ENCODE data around the gene COL5A3. TPM values are rescaled to one million over a fixed set of nuclear protein-coding genes. Genes with fewer than 3 reads are reported as not detected.

Gene COL5A3
- total and polyA plus RNA-seq, 2 experiments from 2014 or later = 1.0 to 1.2 TPM

DNA sequence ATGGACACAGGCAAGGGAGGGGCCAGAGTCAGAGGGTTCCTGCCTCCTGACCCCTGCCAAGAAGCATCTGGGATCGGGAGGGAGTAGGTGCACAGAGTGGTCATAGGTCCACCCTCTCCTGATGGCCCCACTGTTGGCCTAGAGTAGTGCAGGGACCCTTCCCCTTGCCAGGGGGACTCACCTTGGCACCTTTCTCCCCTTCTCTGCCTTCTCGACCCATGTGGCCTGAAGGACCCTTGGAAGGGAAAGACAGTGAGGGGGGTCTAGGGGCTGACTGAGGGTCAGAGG is 40.7 kb downstream of the COL5A3 start:
- Mint-ChIP-seq H3K9me3 (no peaks in the 10 kb centered on the region; the same call in 1 of the 3 replicates), H3K36me3 (ENCODE audit: low read depth) (no peaks in the 10 kb centered on the region; the same call in 2 of the 3 replicates), H3K4me3 (no peak overlapping the region), H3K27me3 (ENCODE audit: insufficient read depth, low read depth, poor library complexity) (peaks cover 16% of the 10 kb centered on the region), H3K27ac (no peak overlapping the region), H3K4me1 (peaks cover 8% of the 10 kb centered on the region)
- H3K27ac ChIP-seq (ENCODE audit: low read depth) = no peak overlapping the region
- no peaks in the 10 kb centered on the region for H3K79me2 ChIP-seq (replicated peaks; ENCODE audit: insufficient read depth)
- no peak overlapping the region for H3K4me2 ChIP-seq
- DNase-seq (ENCODE audit: low spot score) = no peak
- H3K9me2 ChIP-seq (ENCODE audit: insufficient read depth) = no peaks in the 10 kb centered on the region
- TF ChIP-seq, protein P1, sequence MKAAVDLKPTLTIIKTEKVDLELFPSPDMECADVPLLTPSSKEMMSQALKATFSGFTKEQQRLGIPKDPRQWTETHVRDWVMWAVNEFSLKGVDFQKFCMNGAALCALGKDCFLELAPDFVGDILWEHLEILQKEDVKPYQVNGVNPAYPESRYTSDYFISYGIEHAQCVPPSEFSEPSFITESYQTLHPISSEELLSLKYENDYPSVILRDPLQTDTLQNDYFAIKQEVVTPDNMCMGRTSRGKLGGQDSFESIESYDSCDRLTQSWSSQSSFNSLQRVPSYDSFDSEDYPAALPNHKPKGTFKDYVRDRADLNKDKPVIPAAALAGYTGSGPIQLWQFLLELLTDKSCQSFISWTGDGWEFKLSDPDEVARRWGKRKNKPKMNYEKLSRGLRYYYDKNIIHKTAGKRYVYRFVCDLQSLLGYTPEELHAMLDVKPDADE (IDR thresholded peaks at IDR 0.05) = no peak
- TF ChIP-seq EZH2phosphoT487 (IDR thresholded peaks at IDR 0.05; ENCODE audit: unreplicated experiment) (no peak), JUNB (IDR thresholded peaks at IDR 0.05; ENCODE audit: unreplicated experiment) (no peak), REST (IDR thresholded peaks at IDR 0.05; ENCODE audit: unreplicated experiment) (no peak), NANOG (IDR thresholded peaks at IDR 0.05; ENCODE audit: borderline replicate concordance) (no peak), ZNF331 (CRISPR knock-in tag; IDR thresholded peaks at IDR 0.05; ENCODE audit: low read depth) (no peak), EZH2 (IDR thresholded peaks at IDR 0.05; ENCODE audit: low read depth, unreplicated experiment) (no peak), CREB1 (CRISPR knock-in tag; IDR thresholded peaks at IDR 0.05; ENCODE audit: low read depth) (no peak), POLR2AphosphoS5 (IDR thresholded peaks at IDR 0.05; ENCODE audit: low read depth) (no peak), ZNF114 (CRISPR knock-in tag; IDR thresholded peaks at IDR 0.05) (no peak)
- TF ChIP-seq, protein P2, sequence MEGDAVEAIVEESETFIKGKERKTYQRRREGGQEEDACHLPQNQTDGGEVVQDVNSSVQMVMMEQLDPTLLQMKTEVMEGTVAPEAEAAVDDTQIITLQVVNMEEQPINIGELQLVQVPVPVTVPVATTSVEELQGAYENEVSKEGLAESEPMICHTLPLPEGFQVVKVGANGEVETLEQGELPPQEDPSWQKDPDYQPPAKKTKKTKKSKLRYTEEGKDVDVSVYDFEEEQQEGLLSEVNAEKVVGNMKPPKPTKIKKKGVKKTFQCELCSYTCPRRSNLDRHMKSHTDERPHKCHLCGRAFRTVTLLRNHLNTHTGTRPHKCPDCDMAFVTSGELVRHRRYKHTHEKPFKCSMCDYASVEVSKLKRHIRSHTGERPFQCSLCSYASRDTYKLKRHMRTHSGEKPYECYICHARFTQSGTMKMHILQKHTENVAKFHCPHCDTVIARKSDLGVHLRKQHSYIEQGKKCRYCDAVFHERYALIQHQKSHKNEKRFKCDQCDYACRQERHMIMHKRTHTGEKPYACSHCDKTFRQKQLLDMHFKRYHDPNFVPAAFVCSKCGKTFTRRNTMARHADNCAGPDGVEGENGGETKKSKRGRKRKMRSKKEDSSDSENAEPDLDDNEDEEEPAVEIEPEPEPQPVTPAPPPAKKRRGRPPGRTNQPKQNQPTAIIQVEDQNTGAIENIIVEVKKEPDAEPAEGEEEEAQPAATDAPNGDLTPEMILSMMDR (conservative IDR thresholded peaks at IDR 0.05; ENCODE audit: low read depth in 2 of 2) = no peak
- TF ChIP-seq, protein P3, sequence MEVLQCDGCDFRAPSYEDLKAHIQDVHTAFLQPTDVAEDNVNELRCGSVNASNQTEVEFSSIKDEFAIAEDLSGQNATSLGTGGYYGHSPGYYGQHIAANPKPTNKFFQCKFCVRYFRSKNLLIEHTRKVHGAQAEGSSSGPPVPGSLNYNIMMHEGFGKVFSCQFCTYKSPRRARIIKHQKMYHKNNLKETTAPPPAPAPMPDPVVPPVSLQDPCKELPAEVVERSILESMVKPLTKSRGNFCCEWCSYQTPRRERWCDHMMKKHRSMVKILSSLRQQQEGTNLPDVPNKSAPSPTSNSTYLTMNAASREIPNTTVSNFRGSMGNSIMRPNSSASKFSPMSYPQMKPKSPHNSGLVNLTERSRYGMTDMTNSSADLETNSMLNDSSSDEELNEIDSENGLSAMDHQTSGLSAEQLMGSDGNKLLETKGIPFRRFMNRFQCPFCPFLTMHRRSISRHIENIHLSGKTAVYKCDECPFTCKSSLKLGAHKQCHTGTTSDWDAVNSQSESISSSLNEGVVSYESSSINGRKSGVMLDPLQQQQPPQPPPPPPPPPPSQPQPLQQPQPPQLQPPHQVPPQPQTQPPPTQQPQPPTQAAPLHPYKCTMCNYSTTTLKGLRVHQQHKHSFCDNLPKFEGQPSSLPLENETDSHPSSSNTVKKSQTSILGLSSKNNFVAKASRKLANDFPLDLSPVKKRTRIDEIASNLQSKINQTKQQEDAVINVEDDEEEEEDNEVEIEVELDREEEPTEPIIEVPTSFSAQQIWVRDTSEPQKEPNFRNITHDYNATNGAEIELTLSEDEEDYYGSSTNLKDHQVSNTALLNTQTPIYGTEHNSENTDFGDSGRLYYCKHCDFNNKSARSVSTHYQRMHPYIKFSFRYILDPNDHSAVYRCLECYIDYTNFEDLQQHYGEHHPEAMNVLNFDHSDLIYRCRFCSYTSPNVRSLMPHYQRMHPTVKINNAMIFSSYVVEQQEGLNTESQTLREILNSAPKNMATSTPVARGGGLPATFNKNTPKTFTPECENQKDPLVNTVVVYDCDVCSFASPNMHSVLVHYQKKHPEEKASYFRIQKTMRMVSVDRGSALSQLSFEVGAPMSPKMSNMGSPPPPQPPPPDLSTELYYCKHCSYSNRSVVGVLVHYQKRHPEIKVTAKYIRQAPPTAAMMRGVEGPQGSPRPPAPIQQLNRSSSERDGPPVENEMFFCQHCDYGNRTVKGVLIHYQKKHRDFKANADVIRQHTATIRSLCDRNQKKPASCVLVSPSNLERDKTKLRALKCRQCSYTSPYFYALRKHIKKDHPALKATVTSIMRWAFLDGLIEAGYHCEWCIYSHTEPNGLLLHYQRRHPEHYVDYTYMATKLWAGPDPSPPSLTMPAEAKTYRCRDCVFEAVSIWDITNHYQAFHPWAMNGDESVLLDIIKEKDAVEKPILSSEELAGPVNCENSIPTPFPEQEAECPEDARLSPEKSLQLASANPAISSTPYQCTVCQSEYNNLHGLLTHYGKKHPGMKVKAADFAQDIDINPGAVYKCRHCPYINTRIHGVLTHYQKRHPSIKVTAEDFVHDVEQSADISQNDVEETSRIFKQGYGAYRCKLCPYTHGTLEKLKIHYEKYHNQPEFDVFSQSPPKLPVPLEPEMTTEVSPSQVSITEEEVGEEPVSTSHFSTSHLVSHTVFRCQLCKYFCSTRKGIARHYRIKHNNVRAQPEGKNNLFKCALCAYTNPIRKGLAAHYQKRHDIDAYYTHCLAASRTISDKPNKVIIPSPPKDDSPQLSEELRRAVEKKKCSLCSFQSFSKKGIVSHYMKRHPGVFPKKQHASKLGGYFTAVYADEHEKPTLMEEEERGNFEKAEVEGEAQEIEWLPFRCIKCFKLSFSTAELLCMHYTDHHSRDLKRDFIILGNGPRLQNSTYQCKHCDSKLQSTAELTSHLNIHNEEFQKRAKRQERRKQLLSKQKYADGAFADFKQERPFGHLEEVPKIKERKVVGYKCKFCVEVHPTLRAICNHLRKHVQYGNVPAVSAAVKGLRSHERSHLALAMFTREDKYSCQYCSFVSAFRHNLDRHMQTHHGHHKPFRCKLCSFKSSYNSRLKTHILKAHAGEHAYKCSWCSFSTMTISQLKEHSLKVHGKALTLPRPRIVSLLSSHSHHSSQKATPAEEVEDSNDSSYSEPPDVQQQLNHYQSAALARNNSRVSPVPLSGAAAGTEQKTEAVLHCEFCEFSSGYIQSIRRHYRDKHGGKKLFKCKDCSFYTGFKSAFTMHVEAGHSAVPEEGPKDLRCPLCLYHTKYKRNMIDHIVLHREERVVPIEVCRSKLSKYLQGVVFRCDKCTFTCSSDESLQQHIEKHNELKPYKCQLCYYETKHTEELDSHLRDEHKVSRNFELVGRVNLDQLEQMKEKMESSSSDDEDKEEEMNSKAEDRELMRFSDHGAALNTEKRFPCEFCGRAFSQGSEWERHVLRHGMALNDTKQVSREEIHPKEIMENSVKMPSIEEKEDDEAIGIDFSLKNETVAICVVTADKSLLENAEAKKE (CRISPR knock-in tag; IDR thresholded peaks at IDR 0.05) = no peak
- peaks cover 16% of the 10 kb centered on the region for H3K27me3 ChIP-seq (ENCODE audit: insufficient read depth)
- no peaks in the 10 kb centered on the region for H3K36me3 ChIP-seq (ENCODE audit: insufficient read depth)
- H4K20me1 ChIP-seq (replicated peaks; ENCODE audit: insufficient read depth) = no peaks in the 10 kb centered on the region
- H3K4me1 ChIP-seq (ENCODE audit: insufficient read depth) = peaks cover 10% of the 10 kb centered on the region; the same call in 1 of the 2 replicates
- no peak for ATAC-seq
- no peaks in the 10 kb centered on the region for H3F3A ChIP-seq (replicated peaks; ENCODE audit: low read depth)
- no peak overlapping the region for H3K4me3 ChIP-seq
- no peak overlapping the region for H2AFZ ChIP-seq
